CD4-positive, alpha-beta T cell treated with Interleukin-12 subunit alpha and Interleukin-12 subunit beta, for 1 hour (primary cell): ENCODE data around the gene APOL6.
"Not testable (repeated sequence)": the region's sequence is repeated elsewhere in the genome, so short reads cannot be mapped to it uniquely, and the experiment has no call there.

Experiments used
- DNase-seq: peaks from one replicate; pipeline ENCODE4 v3.0.0-alpha.2; 2020

APOL6 gene

GRCh38 chr22:35681454-35682052 is 33.3 kb downstream of the APOL6 start:
- DNase-seq: no peak

GRCh38 chr22:35683560-35683959 is 35.3 kb downstream of the APOL6 start:
- no peak for DNase-seq

DNA sequence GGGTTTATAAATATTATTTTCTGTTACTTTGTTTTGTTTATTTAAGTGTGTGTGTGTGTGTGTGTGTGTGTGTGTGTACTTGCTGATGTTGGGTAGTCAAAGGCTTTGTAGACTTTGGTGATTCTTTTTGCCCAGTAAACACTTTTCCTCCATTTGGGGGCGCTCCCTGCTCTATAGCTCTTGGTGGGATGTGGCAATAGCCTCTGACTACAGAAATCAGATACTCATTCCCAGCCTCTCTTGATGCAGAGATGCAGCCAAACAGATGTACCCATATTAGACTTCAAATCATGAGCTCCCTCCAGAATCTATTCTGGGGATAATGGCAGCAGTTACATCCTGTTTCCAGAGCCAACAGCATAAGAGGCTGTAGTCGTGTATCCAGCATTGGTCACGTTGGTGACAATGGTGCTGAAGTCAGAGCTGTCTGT is 36.0 kb downstream of the APOL6 start:
- no peak for DNase-seq

GRCh38 chr22:35684732-35685131 is 36.5 kb downstream of the APOL6 start:
- no peak for DNase-seq

- no peak for DNase-seq
These were observed 37.5 kb downstream of the APOL6 start for GRCh38 chr22:35685731-35686130.

- no peak for DNase-seq
These were observed 38.1 kb downstream of the APOL6 start for GRCh38 chr22:35686298-35686697.

DNA sequence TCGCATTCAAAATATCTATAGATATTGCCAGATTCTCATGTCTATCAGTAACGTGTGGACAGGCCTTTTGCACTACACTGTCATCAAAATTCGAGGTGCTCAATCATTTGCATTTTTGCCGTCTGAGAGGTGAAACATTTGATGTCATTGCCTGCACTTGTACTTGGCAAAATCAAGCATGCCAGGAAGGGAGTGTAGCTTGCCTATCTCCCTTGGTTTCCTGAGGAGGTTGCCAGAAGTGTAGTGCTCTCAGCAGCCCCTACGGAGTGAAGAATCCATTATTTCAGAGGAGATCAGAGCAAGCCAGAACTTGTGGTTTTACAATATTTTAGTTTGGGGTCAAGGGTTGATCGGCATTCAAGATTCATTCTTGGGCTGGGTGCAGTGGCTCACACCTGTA is 39.2 kb downstream of the APOL6 start:
- no peak for DNase-seq

DNA sequence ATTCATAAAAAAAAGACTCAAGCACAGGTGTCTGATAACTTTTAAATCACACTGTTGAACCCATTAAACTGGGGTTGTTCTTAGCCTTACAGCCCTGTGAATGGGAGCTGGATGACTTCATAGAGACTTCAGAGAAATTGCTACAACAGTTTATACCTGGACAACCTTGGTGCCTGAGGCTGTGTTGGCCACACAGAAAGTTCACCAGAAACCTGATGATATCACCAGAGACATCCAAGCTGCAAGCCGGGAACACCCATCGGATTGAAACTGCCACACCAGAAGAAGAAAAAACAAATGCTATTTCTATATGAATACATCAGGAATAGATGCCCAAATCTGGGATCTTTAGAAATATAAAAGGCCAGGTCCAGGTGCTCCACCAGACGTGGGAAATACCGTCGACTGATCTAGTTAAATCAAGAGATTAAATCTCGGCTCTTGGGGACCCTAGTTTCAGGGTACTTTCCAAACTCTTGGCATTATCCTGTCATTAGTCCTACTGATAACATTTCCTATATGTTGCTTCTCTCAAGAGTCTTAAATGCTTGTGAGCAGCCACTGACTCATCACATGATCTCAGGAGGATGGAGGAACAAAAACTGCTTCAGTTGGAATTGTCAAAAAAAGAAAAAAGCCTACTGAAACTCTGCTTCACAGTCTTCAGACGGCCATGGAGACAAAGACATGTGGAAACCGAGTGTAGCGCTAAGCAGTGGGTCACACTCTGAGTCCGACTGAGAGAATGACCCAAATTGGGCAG is 40.8 kb downstream of the APOL6 start:
- no peak for DNase-seq

DNA sequence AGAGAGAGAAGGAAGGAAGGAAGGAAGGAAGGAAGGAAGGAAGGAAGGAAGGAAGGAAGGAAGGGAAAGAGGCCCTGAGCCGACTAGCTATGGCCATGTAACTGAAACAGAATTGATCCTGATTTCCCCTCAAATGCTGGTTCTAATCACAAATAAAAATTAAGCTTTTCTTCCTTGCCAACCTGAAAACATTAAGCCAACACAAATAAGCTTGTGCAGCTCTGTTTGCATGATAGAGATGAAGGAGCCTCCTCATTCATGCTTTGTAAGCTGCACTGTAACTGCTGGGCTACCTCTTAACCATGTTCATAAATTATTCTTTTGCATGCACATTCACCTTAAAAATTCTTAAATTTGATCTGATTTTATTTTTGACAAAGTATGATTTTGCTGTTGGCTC is 41.8 kb downstream of the APOL6 start:
- DNase-seq: no peak

DNA sequence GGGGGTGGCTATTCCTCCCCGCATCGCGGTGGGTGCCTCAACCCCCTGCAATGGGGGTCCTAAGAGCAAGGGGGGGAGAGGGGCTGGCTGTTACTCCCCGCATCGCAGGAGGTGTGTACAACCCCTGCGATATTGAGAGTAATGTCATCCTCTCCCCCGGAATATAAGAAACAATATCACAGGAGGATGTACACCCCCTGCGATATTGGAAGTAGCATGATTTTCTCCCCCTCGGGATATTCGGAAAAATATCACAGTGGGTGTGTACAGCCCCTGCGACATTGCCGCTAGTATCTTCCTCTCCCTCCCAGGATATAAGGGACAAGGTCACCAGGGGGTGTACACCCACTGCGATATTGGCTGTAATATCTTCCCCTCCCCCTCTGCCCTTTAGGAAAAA is 47.0 kb downstream of the APOL6 start:
- DNase-seq: no peak

- DNase-seq: no peak
These were observed 48.9 kb downstream of the APOL6 start for GRCh38 chr22:35697142-35697541.

DNA sequence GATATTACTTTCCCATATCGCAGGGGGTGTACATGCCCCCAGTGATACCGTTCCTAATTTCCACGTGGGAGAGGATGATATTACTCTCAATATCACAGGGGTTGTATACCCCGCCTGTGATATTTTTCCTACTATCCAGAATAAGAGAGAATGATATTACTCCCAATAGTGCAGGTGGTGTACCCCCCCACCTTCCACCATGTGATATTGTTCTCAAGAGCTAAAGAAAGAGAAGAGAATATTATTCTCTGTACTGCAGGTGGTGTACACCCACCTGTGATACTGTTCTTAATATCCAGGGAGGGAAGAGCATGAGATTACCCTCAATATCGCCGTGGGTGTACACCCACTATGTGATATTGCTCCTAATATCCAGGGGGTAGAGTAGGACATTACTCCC is 51.6 kb downstream of the APOL6 start:
- not testable (repeated sequence) for DNase-seq

GRCh38 chr22:35703861-35704584 is 55.8 kb downstream of the APOL6 start:
- DNase-seq: no peak

DNA sequence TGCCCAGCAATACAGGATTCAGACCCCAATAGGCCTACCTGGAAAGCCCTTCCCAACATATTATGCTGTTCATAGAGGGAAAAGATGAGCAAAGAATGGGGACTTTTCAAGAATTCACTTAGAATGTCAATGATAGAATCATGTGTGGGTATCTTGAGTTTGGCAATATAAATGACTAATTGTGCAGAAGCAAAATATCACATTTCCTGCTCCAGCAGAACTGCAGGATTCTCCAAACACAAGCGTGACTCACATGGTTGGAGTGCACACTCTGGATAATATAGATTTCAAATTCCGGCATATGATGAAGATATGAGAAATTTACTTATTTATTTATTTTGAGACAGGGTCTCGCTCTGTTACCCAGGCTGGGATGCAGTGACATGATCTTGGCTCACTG is 56.9 kb downstream of the APOL6 start:
- DNase-seq: no peak

GRCh38 chr22:35708453-35708852 is 60.2 kb downstream of the APOL6 start:
- DNase-seq: no peak

GRCh38 chr22:35708917-35709316 is 60.7 kb downstream of the APOL6 start:
- DNase-seq: no peak

- DNase-seq: no peak
These were observed 63.1 kb downstream of the APOL6 start for GRCh38 chr22:35711336-35711735.

DNA sequence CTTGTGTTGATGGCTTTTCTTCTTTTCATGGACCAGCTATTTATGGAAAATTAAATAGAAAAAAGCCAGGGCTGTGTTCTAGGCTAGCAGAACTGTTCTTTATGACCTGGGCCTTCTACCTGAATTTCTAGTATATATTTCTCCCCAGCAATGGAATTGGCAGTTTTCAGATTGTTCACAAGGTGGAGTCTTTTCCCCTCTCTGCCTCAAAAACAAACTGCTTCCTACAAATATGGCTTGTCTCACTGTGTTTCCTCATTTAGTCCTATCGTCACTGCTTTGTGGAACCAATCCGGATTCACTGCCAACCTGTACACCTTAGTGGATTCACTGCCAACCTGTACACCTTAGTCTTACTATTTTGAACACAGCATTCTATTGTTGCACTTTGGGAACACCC is 64.4 kb downstream of the APOL6 start:
- no peak for DNase-seq

GRCh38 chr22:35717572-35717971 is 69.3 kb downstream of the APOL6 start, which contains the start of gene APOL5:
Gene APOL5, plus strand, starts transcription at chr22:35717872. Its CDS starts 0 bp downstream, at chr22:35717872.
- no peak for DNase-seq
